GM21723 (cell line): ENCODE results near the gene IST1.

Experiments used
- ATAC-seq: cut with Tn5 transposase; IDR thresholded peaks from one replicate; pipeline ENCODE4 v1.9.1; 2021; ENCODE audit warnings: mild to moderate bottlenecking, moderate library complexity; ENCODE audit not compliant: unreplicated experiment

The IST1 gene

GRCh38 chr16:71916397-71916920, 21.1 kb downstream of the IST1 start:
- ATAC-seq: no peak

GRCh38 chr16:71917900-71918299, 22.6 kb downstream of the IST1 start:
- ATAC-seq: no peak

- ATAC-seq: peak; percentile 90
These were observed 23.7 kb downstream of the IST1 start for GRCh38 chr16:71919035-71919434.

GRCh38 chr16:71920658-71921057, 25.3 kb downstream of the IST1 start:
- ATAC-seq: no peak

GRCh38 chr16:71923941-71924690, 28.8 kb downstream of the IST1 start:
- no peak for ATAC-seq

- no peak for ATAC-seq
These were observed 29.4 kb downstream of the IST1 start for GRCh38 chr16:71924710-71925109.

GRCh38 chr16:71927383-71927782, 32.1 kb downstream of the IST1 start:
- ATAC-seq: no peak

DNA sequence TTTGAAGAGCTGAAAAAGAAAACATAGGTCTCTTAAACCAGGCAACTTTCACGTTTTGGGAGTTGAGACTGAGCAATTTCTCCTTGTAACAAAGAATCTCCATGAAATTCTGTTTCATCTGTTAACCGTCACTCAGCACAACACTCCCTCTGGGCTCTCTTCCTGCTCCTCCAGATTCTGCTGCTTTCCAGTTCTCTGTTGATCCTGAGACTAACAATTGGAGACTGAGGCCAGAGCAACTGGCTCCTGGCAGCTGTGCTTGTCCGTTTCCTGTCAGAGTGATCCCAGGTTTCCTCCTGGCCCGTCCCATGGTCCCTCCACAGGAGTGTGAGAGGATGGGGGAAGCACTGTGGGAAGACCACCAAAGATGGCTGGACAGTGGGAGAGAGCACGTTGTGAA, 32.5 kb downstream of the IST1 start:
- ATAC-seq: no peak

DNA sequence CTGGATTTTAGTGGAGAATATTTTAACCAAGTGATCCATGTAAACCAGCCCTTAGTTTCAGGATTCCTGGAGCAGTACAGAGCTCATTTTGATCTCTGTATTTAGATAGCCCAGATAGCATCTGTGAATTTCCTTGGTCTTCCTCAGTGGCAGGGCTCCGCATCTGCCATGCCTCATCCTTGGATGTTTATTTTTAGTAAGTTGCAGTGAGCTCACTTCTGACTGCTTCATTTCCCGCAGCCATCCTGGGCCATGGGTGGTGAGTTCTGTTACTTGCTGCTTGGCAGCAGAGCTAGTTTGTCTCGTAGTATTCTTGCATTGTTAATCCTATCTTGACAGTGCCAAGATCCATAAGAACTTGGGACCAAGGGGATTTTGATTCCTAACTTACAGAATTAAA, 33.7 kb downstream of the IST1 start:
- ATAC-seq: no peak

DNA sequence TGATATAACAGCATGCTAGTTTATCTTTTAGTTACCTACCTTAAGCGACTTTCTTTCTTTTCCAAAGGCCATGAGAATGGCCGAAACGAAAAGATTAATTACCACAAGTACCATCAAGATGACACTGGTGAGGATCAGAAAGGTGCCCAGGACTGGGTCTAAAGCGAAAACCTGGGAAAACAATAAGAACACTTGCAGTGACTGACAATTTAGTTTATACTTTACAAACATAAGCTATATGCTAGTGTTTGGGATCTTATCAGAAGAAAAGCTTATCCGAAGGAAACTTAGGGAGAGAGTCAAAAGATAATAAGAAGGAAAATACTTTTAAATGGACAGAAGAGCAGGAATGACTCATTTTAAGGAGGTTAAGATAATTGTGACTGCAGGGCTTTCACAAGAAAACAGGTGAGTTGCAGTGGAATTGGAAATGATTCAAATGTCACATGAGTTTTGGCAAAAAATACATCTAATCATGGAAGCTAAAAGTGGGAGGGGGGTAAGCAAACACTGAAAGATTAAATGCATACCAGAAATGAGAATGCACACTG, 34.8 kb downstream of the IST1 start:
- ATAC-seq: no peak

GRCh38 chr16:71931001-71931400, 35.7 kb downstream of the IST1 start:
- ATAC-seq: no peak

- no peak for ATAC-seq
These were observed 36.3 kb downstream of the IST1 start for GRCh38 chr16:71931599-71931998.

DNA sequence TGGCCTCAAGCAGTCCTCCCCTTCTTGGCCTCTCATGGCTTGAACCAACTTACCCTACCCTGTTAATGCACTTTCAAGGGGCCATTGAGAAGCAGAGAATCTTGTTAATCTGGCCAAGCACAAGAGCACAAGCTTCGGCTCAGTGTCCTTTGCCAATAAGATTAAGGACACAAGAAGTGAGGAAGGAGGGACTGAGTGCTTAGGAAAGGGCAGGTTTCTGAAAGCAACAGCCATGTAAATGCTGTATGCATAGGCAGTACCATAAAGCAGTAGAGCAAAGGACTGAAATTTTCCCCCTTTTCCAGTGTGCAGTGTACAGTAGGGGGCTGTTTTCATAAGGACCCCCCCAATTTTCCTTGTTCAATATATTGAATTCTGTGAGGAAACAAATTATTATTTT, 37.7 kb downstream of the IST1 start:
- ATAC-seq: no peak

GRCh38 chr16:71933913-71934695, 38.8 kb downstream of the IST1 start:
- no peak for ATAC-seq

GRCh38 chr16:71937868-71938510, 42.7 kb downstream of the IST1 start:
- no peak for ATAC-seq

GRCh38 chr16:71943887-71944286, 48.6 kb downstream of the IST1 start:
- no peak for ATAC-seq

GRCh38 chr16:71945616-71946015, 50.3 kb downstream of the IST1 start:
- ATAC-seq: no peak

DNA sequence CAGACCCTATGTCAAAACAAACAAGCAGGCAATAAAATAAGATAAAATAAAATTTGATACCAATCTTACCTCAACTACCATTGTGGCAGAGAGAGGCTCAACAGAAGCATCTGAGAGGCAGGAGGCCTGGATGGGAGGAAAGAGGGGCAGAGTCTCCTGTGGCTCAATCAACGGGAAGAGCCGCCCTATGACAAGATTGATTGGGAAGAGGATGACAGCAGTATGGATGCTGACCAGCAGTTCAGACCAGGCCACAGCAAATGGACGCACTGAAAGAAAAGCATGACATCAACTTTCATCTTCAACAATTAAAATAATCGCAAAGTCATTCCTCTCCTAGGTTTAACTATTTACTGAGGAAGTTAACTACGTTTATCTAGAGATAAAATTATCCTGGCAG, 57.5 kb downstream of the IST1 start:
- ATAC-seq: no peak

GRCh38 chr16:71954180-71954579, 58.8 kb downstream of the IST1 start:
- ATAC-seq: no peak

- no peak for ATAC-seq
These were observed 59.4 kb downstream of the IST1 start for GRCh38 chr16:71954699-71955195.

- no peak for ATAC-seq
These were observed 61.2 kb downstream of the IST1 start for GRCh38 chr16:71956486-71956885.
